NOMO-1 (cell line): Measurements from ENCODE around the gene STAM2.
"Not testable (repeated sequence)": the region's sequence is repeated elsewhere in the genome, so short reads cannot be mapped to it uniquely, and the experiment has no call there.

ENCODE experiments used
- DNase-seq, 2 experiments: peaks; one replicate each; lab custom pipeline; 2025; ENCODE audit not compliant: unreplicated experiment in 2 of 2; lab: John Stamatoyannopoulos, UW

STAM2 gene

GRCh38 chr2:152175368-152176112 is at the start of gene STAM2:
TSS of gene STAM2 (minus strand) at chr2:152175763. CDS start at chr2:152175642, 121 bp downstream.
- peak; percentile 89 to 93 for DNase-seq

DNA sequence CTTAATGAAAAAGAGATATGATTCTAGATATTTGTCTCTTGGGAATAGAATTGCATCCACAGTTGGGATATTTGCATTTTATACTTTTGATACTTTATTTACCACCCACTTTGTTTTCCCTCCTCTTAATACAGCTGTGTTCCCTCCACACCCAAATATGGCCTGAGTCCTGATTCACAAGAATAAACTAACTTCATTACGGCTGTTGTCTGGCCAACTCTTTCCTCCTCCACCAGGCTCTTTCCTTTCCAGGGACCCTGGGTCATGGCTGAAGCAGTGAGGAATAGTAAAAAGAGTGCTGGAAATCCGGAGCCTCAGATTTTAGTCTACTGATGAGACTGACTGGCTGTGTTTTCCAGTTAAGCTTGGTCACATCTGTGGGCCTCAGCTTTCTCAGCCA is 48.4 kb upstream of the STAM2 start:
- DNase-seq = no peak

GRCh38 chr2:152222975-152223637 is 47.5 kb upstream of the STAM2 start:
- DNase-seq = no peak

- DNase-seq = no peak
Measured at GRCh38 chr2:152221839-152222238, 46.3 kb upstream of the STAM2 start.

DNA sequence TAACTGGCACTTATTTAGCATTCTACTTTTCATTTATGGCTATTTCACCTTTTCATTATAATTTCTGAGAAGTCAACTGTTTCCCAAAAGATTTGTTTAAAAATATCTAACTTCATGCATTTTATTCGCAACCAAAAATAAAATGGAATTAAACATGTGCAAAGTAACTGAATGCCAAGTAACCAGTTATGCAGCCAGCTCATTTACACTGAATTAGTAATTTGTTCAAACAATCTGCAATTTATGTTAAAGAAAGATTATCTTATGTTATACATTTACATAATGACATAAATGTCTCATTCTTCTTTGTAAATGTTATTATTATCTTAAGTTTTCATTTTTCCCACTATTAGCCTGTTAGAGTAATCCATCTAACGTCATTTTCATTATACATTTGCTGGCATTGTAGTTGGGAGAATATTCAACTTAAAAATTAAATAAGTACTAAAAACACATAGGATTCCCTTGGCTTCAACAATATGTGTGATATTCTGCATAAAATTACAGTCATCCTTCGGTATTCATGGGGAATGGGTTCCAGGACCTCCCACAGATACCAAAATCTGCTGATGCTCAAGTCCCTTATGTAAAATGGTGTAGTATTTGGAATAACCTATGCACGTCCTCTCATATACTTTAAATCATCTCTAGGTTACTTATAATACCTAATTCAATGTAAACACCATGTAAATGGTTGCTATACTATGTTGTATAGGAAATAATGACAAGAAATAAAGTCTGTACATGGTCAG is 43.7 kb upstream of the STAM2 start:
- DNase-seq = no peak

DNA sequence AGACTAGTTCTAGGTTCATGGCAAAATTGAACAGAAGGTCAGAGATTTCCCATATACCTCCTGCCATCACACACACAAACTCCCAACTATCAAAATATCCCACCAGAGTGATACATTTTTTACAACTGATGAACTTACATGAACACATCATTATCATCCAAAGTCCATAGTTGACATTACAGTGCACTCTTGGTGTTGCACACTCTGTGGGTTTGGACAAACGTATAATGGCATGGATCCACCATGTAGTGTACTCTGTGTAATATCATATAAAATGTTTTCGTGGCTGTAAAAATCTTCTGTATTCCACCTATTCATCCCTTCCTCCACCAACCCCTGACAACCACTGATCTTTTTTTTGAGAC is 25.9 kb upstream of the STAM2 start:
- no peak for DNase-seq

DNA sequence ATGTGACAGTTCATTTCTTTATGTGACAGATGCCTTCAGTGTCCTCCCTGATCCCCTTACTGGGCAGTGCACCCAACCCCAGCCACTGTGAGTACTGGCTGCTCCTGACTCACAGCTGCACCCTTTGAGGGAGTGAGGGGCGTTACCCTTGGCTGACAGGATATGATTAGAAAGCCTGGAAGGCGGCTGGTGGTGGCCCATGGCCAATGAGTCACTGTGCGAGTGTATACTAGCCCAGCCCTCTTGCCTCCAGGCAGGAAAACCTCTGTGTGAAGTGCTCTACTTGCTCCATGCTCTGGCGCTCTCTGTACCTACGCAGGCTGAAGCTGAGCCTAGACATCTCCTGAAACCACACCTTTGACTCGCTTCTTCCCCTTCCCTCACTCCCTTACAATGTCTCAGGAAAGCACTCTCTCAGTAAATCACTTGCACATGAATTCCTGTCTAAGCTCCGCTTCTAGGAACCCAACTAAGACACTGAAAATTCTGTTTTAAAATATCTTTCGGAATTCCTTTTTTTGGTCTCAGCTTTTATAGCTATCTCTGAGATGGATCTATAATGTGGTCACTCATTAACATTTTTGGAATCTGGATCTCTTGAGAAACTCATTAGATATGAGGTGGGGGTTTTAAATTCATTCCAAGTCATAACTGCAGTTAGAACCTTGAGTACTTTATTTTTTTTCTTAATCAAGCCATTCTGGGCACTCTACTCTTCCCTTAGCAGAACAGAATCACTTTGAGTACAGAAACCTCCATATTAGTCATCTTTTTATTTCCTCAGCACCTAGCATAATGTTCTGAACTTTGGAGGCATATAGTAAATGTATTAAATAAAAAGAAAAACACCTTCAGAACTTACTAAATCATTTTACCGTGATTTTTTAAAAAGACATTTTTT is 25.3 kb upstream of the STAM2 start:
- no peak for DNase-seq

GRCh38 chr2:152200101-152200500 is 24.5 kb upstream of the STAM2 start:
- no peak for DNase-seq

GRCh38 chr2:152198499-152198898 is 22.9 kb upstream of the STAM2 start:
- no peak for DNase-seq

DNA sequence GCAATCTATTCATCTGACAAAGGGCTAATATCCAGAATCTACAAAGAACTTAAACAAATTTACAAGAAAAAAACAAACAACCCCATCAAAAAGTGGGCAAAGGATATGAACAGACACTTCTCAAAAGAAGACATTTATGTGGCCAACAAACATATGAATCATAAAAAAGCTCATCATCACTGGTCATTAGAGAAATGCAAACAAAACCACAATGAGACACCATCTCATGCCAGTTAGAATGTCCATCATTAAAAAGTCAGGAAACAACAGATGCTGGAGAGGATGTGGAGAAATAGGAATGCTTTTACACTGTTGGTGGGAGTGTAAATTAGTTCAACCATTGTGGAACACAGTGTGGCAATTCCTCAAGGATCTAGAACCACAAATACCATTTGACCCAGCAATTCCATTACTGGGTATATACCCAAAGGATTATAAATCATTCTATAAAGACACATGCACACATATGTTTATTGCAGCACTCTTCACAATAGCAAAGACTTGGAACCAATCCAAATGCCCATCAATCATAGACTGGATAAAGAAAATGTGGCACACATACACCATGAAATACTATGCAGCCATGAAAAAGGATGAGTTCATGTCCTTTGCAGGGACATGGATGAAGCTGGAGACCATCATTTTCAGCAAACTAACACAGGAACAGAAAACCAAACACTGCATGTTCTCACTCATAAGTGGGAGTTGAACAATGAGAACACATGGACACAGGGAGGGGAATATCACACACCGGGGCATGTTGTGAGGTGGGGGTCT is 22.1 kb upstream of the STAM2 start:
- not testable (repeated sequence) for DNase-seq

DNA sequence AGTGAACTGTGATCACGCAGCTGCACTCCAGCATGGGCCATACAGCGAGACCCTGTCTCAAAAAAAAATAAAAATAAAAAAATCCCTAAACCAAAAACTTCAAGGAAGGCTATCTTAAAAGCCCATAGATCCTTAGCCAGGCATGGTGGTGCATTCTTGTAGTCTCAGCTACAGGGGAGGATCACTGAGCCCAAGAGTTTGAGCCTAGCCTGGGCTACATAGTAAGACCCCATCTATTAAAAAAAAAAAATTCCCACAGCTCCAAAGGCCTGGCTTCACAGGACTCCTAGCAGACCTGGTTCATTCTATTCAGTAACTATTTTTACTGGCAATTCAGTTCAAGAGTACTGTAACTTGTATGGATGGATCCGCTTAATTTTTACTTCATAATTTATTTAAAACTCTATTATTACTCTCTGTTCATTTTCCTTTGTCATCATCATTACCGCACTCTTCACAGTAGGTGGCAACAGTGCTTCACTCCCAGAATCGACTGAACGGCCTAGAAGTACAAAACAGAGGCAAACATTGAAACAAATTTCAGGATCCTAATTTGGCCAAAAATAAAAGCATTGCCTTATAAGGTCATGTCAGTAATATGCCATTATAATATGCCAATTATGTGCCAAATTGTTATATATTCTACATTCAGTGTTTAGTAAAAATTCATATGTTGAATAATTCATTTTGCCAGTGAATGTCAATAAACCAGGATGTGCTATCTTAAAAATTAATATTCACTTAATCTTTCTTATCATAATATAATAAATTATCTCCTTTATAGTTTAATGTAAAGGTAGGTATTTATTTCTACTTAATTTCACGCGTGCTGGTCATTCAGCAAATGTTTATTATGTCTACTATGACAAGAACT is 14.3 kb upstream of the STAM2 start:
- peak; percentile 12 to 62 for DNase-seq

- not testable (repeated sequence) for DNase-seq
Measured at GRCh38 chr2:152186808-152187207, 11.2 kb upstream of the STAM2 start.

- DNase-seq = peak in 1 of 2 experiments; percentile 55
Measured at GRCh38 chr2:152186262-152186661, 10.7 kb upstream of the STAM2 start.

- DNase-seq = no peak
Measured at GRCh38 chr2:152183401-152184073, 8.0 kb upstream of the STAM2 start.

- DNase-seq = not testable (repeated sequence)
Measured at GRCh38 chr2:152177667-152178066, 2.1 kb upstream of the STAM2 start.

DNA sequence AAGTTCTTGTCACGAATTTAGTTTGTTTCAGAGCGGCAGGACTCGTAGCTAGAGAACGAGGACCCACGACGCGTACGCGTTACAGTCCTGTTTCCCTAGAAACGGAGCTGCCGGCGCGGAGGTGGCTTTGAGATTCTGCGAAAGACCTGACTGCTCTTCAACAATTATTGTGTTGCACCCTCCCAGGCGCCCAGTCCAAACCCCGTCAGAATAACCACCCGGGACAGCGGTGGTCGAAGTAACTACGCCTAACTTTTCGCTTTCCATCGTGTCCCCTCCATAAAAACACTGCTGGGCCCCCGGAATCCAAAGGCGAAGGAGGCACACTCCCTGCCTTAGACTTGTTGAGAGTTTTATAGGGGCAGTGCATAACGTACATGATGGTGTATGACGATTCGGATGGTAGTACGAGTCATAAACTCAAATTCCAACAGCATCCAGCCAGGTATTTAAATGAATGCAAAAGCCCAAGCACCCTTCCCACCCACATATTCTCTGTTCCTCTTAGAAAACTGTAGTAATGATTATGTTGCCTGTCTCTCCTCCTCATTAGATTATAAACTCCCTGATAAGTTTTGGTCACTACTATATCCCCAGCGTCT is 651 bp upstream of the STAM2 start:
- no peak for DNase-seq

- peak; percentile 40 to 44 for DNase-seq
Measured at GRCh38 chr2:152175012-152175367, 573 bp downstream of the STAM2 start.

DNA sequence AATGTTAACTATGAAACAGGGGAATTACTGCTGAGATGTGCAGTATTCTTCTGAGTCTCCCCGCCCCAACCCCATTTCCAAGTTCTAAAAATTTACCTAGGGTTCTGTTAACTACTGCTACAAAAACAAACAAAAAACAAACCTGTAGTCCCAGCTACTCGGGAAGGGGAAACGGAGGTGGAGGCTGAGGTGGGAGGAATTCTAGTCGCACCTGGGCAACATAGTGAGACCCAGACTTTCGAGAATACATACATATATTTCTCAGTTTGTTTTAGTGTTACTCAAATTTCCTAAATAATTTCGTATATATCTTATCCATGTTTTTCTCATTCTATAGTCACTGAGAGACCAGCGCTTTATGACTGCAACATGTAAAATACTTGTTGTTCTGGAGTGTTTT is 989 bp downstream of the STAM2 start:
- no peak for DNase-seq
